Left colon (tissue), 2 donors: Measurements from ENCODE around the gene CSNK1G1. TPM values are rescaled to one million over a fixed set of nuclear protein-coding genes. Genes with fewer than 3 reads are reported as not detected.
"Not testable (repeated sequence)": the region's sequence is repeated elsewhere in the genome, so short reads cannot be mapped to it uniquely, and the experiment has no call there.

ENCODE experiments used
- ATAC-seq: fragments of 200-7000 bp; cut with Tn5 transposase; one replicate; pipeline ENCODE4 v1.9.1; 2020; ENCODE audit warnings: mild to moderate bottlenecking, moderate library complexity
- DNase-seq, 2 donors: peaks; one replicate each; pipeline ENCODE4 v3.0.0-alpha.2; 2020
- intact Hi-C, 2 donors: fragments of 100-400 bp; cut with DNase I in 1 of 2; cut with micrococcal nuclease in 1 of 2; formaldehyde crosslinking; loops; one replicate each; pipeline versions ENCODE4 v1.11.2 to v1.14.0; 2022; cut with DNase I, micrococcal nuclease
- total RNA-seq, 2 donors: library from RNA; stranded (reverse); fragmentation: NEBNext Ultra II Directional; extraction: Animal tissue kit (Norgen Biotek cat#: 25700); gene quantifications; one replicate each; pipeline ENCODE4 v1.2.1, GENCODE V29; 2021
- donor health status: DM: no; HTN: no; CAD: no.
- donor health status: DM: yes; HTN: yes; CAD: no.

CSNK1G1 gene
- total RNA-seq, 2 donors from 2014 or later, result 19.9 to 20.4 TPM

DNA sequence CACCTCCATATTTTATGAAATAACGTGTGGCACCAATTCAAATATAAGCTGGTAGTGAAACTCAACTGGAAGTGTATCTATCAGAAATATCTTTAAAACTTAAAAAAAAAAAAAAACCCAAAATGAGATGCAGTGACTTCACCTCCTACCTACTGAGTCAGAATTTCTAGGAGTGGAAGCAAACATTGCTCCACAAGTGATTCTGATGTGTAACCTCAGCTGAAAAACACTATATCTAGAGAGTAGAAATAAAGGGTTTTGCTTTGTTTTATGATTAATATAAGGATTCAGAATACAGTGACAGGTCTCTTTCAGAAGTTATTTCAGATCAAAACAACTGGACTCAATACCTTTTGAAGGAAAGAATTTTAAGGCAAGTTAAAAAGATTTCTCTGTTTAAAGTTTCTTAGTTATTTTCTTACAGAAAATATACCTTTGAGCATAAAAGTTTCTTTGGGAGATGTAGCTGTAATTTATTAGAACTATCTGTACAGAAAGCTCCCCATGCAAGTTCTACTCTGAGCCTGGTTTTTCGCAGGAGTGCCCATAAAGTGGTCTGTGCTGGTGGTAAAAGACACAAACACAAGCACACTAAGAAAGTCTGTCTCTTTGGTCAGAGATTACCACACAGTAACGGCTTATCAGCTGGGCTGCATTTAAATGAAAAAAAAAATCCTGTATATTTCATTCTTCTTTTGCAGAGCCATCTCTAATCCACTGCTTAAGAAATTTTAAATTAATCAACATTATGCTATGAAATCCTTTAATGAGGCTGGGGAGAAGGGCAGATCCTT, 133.2 kb downstream of the CSNK1G1 start:
- ATAC-seq, result no peak
- no peak for DNase-seq
- intact Hi-C loops, result no loop called here

DNA sequence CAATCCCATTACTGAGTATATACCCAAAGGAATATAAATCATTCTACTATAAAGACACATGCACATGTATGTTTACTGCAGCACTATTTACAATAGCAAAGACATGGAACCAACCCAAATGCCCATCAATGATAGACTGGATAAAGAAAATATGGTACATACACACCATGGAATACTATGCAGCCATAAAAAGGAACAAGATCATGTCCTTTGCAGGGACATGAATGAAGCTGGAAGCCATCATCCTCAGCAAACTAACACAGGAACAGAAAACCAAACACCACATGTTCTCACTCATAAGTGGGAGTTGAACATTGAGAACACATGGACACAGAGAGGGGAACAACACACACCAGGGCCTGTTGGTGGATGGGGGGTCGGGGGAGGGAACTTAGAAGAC, 134.1 kb downstream of the CSNK1G1 start:
- DNase-seq, intact Hi-C loops, ATAC-seq: not testable (repeated sequence)

DNA sequence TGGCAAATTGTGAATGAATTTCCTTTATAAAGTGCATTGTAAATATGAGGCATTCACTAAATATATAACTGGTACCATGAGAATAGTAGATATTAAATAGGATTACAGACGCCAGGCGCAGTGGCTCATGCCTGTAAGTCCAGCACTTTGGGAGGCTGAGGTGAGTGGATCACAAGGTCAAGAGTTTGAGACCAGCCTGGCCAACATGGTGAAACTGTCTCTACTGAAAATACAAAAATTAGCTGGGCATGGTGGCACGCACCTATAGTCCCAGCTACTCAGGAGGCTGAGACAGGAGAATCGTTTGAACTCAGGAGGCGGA, 138.6 kb downstream of the CSNK1G1 start:
- intact Hi-C loops, result not testable (repeated sequence)

DNA sequence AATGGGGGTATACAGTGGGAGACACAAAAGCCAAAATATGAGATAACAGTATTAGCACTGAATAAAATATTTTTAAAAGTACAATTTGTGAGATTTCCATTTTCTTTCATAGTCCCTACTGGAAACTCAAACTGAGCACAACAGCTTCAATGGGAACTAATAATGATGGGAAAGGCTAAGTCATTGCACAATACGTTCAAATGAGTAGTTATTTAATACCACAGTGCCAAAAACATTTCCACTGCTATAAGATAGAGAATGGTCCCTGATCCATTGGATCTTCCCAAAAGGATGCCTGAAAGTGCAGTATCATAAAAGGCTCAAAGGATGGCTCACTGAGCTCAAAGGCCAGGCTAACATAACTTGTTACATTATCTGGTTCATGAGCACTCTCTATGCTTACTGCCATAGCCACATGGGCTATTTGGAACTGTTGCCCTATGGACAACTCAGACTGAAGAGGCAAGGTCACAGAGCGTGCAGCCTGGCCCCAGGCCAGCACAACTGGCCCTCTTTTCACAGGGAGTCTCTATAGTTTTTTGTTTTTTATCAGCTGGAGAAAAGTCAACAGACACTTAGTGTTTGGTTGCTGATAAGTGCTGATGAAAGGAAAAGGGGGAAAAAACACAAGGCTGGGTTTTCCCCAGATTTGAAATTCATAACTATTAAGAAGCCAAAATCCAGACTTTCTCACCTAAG, 139.1 kb downstream of the CSNK1G1 start:
- intact Hi-C loops, result no loop called here
- ATAC-seq (peak; percentile 70), DNase-seq (no peak)

More for the DNA sequence above, 138.6 kb downstream of the CSNK1G1 start:
- ATAC-seq, DNase-seq: not testable (repeated sequence)

DNA sequence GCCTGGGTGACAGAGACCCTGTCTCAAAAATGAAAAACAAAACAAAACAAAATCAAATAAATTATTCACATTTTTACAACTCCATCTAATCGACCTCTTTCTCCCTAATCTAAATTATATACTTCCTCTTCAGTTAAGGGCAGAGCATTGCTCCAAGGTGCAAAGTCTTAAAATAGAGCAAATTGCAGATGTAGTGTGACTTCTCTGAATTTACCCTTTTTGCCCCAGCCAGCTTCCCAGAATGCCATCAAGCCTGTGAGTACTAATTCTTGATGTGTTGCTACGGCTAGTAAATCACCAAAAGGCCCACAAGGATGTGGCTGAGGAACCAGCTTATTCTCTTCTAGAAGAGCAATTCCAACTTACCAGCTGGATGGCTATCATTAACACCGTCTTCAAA, 139.8 kb downstream of the CSNK1G1 start:
- no peak for DNase-seq
- intact Hi-C loops, result no loop called here
- ATAC-seq, result peak; percentile 80

DNA sequence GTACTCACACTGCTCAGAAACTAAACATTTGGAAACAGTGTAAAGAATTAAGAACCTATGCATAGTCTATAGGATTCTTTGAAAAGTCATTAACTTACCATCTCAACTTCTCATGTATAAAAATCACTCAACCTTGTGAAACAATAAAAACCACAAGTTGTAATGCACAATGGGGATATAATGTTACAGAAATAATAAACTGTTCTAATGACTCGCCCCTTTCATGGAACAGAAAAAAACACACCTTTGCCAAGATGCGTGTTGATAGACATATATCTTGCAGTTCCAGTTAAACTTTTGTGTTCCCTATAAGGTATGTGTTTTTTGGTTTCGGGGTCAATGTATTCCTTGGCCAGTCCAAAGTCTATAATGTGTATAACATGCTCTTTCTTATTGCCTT, 142.3 kb downstream of the CSNK1G1 start:
- intact Hi-C loops, result no loop called here
- ATAC-seq, result peak; percentile 38
- no peak for DNase-seq

GRCh38 chr15:64211696-64212095, 144.3 kb downstream of the CSNK1G1 start:
- intact Hi-C loops, result no loop called here
- ATAC-seq, result no peak
- DNase-seq, result no peak

DNA sequence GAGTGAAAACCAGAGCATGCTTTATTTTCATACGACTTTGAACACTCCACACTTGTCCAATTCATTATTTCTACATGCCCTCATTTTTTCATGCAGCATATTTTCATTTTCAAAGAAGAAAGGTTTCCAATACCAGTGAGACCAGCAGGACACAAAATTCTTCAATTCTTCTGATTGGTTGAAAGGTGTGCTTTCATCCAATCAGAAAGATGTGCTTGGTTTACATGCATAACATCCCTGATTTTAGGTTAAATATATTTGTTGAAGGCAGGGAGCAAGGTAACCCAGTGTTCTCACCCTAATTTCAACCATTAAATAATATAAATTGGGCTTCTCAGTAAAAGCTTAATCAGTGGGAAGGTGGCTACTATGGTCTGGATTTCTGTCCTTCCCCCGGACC, 145.6 kb downstream of the CSNK1G1 start:
- intact Hi-C loops, result no loop called here
- DNase-seq (no peak), ATAC-seq (no peak)

DNA sequence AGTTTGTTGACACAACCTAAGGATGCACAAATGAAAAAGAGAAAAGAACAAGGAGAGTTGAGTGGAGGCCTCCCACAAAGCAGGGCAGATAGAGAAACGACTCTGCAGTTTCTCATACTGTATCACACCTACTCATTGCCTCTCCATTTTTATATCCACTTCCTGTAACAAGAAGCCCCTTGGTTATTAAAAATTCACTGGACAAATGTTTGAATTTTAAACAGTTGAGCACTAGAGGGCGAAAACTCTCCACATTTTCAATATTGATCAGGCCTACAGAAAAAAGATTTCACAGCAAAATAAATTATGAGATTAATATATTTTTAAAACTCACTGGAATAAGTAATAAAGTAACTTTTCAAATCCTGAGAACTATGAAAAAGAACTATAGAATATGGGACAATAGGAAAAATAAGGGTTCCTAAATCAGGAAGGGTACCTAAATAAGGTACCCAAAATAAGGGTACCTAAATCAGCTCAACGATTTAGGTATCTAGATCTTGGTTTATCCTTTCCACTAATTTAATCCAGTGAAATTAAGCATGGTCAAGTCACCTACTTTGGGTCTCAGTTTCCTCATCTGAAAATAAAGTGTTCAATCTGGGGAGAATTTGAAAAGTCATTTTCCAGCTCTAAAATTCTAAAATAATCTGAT, 146.2 kb downstream of the CSNK1G1 start:
- ATAC-seq (peak; percentile 61), DNase-seq (no peak)
- intact Hi-C loops, result loop anchor here in 1 of 2 donors (10.0 kb wide), 1 partner anchor 145 kb away; the partner anchor contains the start of gene CSNK1G1

GRCh38 chr15:64205202-64205601, 150.8 kb downstream of the CSNK1G1 start:
- DNase-seq (no peak), ATAC-seq (no peak)
- intact Hi-C loops, result loop anchor here in 1 of 2 donors (10.0 kb wide), 1 partner anchor 150 kb away; the partner anchor contains the start of gene CSNK1G1

DNA sequence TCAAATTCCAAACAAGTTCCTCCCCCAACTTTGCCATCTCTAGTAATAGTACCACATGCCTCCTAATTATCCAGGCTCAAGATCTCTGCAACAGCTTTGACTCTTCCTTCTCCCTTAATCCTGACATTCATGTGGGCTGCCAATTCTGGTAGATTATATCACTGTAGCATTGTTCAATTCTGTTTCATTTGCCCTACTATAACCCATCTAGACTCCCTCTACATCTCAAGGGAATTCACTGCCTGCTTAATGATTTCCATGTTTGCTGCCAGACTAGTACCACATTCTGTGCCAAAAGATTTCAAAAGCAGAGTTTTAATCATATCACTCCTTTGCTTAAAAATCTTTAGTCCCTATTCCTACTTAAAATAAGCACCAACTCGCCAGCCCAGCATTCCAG, 158.5 kb downstream of the CSNK1G1 start:
- intact Hi-C loops, result no loop called here
- DNase-seq, result no peak
- no peak for ATAC-seq

DNA sequence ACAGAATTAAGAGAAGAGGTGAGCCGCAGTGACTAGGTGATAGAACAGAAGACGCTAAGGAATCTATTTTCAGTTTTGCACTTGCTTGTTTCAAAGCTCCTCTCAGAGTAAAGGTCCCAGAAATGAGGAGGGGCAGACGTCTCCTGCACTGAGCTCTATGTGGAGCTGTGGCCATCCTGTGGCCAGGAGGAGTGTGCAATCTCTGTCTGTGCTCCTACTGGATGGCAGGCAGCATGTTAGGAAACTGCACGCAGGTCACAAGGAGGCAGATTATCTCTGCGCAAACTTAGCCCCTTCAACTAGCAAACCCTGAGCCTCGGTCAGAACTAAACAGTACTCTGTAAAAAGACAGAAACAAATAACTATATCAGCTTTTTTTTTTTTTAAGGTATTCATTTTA, 162.0 kb downstream of the CSNK1G1 start:
- DNase-seq (no peak), ATAC-seq (no peak)
- intact Hi-C loops, result no loop called here

DNA sequence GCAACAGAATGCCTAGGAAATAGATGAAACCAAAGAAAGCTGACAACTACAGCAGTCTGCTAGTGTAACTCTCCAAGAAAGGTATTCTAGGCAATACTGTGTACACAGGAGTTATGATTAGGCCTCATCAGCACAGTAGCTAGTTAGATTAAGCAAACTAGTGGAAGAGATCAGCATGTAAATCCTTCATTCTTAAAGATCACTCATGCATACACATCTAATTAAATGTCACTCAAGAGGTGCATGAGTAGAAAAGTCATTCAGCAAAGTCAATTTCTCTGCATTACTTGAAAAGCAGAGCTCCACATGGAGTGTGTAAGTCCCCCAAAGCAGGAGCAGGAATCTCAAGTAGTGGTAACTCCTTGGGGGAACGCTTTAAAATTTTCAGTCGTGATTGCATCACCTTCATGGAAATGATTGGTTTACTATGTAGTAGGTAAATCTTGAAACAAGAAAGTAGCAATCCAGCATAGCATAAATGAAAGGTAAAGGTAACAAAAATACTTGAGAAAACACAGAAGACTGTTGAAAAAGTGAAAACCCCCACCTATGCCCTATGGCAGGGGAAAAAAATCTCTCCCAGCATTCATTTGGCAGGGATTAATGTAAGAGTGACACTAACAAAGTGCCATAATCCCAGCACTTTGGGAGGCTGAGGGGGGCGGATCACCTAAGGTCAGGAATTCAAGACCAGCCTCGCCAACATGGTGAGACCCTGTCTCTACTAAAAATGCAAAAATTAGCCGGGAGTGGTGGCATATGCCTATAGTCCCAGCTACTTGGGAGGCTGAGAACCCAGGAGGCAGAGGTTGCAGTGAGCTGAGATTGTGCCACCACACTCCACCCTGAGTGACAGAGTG, 163.8 kb downstream of the CSNK1G1 start:
- ATAC-seq, result no peak
- DNase-seq, result no peak
- intact Hi-C loops, result no loop called here

- intact Hi-C loops, result no loop called here
- ATAC-seq (no peak), DNase-seq (no peak)
These were observed 168.4 kb downstream of the CSNK1G1 start for GRCh38 chr15:64187396-64188191.

- DNase-seq (no peak), ATAC-seq (no peak)
- intact Hi-C loops, result no loop called here
These were observed 170.6 kb downstream of the CSNK1G1 start for GRCh38 chr15:64185146-64185911.

- DNase-seq, result no peak
- peak; percentile 88 for ATAC-seq
- intact Hi-C loops, result no loop called here
These were observed 173.1 kb downstream of the CSNK1G1 start for GRCh38 chr15:64182859-64183370.

GRCh38 chr15:64180235-64180824, 175.6 kb downstream of the CSNK1G1 start:
- no peak for ATAC-seq
- intact Hi-C loops, result no loop called here

More at GRCh38 chr15:64180235-64180824, 175.6 kb downstream of the CSNK1G1 start:
- no peak for DNase-seq
